Mesothelial cell of epicardium (in vitro differentiated cells): ENCODE data around the gene RGS13. TPM values are rescaled to one million over a fixed set of nuclear protein-coding genes. Genes with fewer than 3 reads are reported as not detected.

ENCODE experiments used
- DNase-seq, 2 experiments: peaks; one replicate each; pipeline ENCODE4 v3.0.0; 2021; ENCODE audit warnings: low spot score in 2 of 2; ENCODE audit not compliant: unreplicated experiment in 2 of 2
- H3K27ac Mint-ChIP-seq: 2 replicates; pipeline ENCODE4 v1.8.0; 2021; ENCODE audit warnings: mixed read lengths
- H3K27me3 Mint-ChIP-seq: 2 replicates; pipeline ENCODE4 v1.8.0; 2021; ENCODE audit warnings: low read depth, mixed read lengths
- H3K36me3 Mint-ChIP-seq: 2 replicates; pipeline ENCODE4 v1.8.0; 2021; ENCODE audit warnings: mixed read lengths
- H3K4me1 Mint-ChIP-seq: 2 replicates; pipeline ENCODE4 v1.8.0; 2021; ENCODE audit warnings: mixed read lengths
- H3K4me3 Mint-ChIP-seq: 2 replicates; pipeline ENCODE4 v1.8.0; 2021; ENCODE audit warnings: mild to moderate bottlenecking, moderate library complexity, mixed read lengths
- H3K9me3 Mint-ChIP-seq: 2 replicates; pipeline ENCODE4 v1.8.0; 2021; ENCODE audit warnings: mixed read lengths
- total RNA-seq: library from RNA; stranded (reverse); gene quantifications from 3 replicates; pipeline ENCODE4 v1.2.1, GENCODE V29; 2021
- TF ChIP-seq, protein P1 (sequence below): fragments of 200-600 bp; sonication (generic); IDR thresholded peaks from one replicate; pipeline ENCODE4 v1.5.0; 2021; ENCODE audit warnings: antibody characterized with exemption; ENCODE audit not compliant: unreplicated experiment

The RGS13 gene
- 1.1 to 1.8 TPM (median 1.2 TPM) in 3 replicates for total RNA-seq

GRCh38 chr1:192635939-192636338 lies at the start of gene RGS13:
RGS13 (plus strand) TSS chr1:192636147; CDS start chr1:192644335, 8,188 bp downstream.
- Mint-ChIP-seq H3K4me3 (peak within 1 kb of the TSS; percentile 30), H3K36me3 (no peaks in the 10 kb centered on the region), H3K9me3 (no peaks in the 10 kb centered on the region), H3K4me1 (peaks cover 45% of the 10 kb centered on the region), H3K27ac (peak within 1 kb of the TSS; percentile 66), H3K27me3 (no peaks in the 10 kb centered on the region)
- DNase-seq: no peak
- TF ChIP-seq, protein P1, sequence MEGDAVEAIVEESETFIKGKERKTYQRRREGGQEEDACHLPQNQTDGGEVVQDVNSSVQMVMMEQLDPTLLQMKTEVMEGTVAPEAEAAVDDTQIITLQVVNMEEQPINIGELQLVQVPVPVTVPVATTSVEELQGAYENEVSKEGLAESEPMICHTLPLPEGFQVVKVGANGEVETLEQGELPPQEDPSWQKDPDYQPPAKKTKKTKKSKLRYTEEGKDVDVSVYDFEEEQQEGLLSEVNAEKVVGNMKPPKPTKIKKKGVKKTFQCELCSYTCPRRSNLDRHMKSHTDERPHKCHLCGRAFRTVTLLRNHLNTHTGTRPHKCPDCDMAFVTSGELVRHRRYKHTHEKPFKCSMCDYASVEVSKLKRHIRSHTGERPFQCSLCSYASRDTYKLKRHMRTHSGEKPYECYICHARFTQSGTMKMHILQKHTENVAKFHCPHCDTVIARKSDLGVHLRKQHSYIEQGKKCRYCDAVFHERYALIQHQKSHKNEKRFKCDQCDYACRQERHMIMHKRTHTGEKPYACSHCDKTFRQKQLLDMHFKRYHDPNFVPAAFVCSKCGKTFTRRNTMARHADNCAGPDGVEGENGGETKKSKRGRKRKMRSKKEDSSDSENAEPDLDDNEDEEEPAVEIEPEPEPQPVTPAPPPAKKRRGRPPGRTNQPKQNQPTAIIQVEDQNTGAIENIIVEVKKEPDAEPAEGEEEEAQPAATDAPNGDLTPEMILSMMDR: no peak

- Mint-ChIP-seq H3K27me3 (no peaks in the 10 kb centered on the region), H3K4me3 (no peak overlapping the region), H3K4me1 (no peaks in the 10 kb centered on the region), H3K9me3 (no peaks in the 10 kb centered on the region), H3K36me3 (no peaks in the 10 kb centered on the region), H3K27ac (no peak overlapping the region)
- no peak for DNase-seq
- TF ChIP-seq, protein P1: no peak
These were observed 48.3 kb upstream of the RGS13 start for GRCh38 chr1:192587386-192588266.

DNA sequence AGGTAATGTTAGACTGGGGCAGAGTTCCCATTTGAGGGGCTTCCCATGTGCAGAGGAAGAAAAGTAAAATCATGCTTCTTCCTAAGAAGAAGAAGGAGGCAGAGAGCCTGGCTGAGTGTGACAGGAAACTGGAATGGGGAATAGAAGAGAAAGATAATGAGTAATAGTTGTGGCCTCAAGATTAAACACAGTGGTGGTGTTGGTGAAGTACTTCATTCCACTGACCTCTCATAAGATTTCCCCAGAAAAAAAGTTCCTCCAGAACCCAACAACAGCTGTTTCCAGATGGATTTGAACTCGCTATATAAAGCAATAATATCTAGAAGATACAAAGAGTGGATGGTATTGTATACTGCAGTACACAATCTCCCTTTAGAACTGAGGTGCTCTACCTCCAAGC lies 47.4 kb upstream of the RGS13 start:
- no peak overlapping the region for H3K27ac Mint-ChIP-seq
- H3K27me3 Mint-ChIP-seq: no peaks in the 10 kb centered on the region
- H3K9me3 Mint-ChIP-seq: no peaks in the 10 kb centered on the region
- DNase-seq: no peak
- H3K36me3 Mint-ChIP-seq: no peaks in the 10 kb centered on the region
- H3K4me1 Mint-ChIP-seq: no peaks in the 10 kb centered on the region
- H3K4me3 Mint-ChIP-seq: no peak overlapping the region
- TF ChIP-seq, protein P1: no peak

DNA sequence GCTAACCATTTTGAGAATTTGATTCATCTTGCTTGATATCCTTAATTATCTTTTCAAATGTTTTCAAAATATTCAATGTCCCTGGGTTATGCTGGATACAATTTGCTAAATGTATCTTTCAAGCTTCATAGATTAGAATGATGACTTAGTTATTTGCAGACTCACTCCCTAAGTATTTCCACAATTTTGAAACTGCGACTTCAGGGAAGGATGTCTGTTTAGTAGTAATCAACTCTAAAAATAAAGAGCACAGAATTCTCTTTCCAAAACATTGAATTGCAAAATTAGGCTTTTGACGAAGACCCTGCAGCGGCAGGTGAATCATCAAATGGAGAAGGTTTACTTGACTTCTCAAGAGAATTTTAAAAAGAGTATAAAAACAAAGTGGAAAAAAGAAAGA lies 46.1 kb upstream of the RGS13 start:
- TF ChIP-seq, protein P1: no peak
- Mint-ChIP-seq H3K27ac (no peak overlapping the region), H3K4me1 (no peaks in the 10 kb centered on the region), H3K36me3 (no peaks in the 10 kb centered on the region), H3K4me3 (no peak overlapping the region), H3K9me3 (no peaks in the 10 kb centered on the region), H3K27me3 (no peaks in the 10 kb centered on the region)
- DNase-seq: no peak

DNA sequence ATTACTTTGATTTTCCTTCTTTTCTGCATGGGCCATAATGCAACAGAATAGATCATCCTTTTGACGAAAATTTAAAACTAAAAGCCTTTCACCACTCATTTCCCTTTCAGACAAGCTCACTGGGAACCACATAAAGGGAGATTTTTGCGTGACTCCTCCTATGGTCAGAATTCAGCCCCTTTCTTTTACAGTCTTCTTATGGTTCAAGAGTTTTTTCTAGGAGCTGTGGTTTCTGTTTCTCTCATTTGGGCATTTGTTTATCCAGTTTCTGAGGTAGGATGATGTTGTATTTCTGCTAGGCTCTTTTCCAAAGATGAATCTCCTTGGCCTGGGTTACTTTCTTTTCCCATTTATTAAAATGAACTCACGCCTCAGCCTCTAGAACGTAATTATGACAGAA lies 43.4 kb upstream of the RGS13 start:
- no peak for DNase-seq

More for the DNA sequence above, 43.4 kb upstream of the RGS13 start:
- Mint-ChIP-seq H3K9me3 (no peaks in the 10 kb centered on the region), H3K27me3 (no peaks in the 10 kb centered on the region), H3K27ac (no peak overlapping the region), H3K36me3 (no peaks in the 10 kb centered on the region), H3K4me3 (no peak overlapping the region), H3K4me1 (no peaks in the 10 kb centered on the region)
- TF ChIP-seq, protein P1: no peak
